Kidney (tissue), 14 donors: Measurements from ENCODE around the gene MAML2. TPM values are rescaled to one million over a fixed set of nuclear protein-coding genes. Genes with fewer than 3 reads are reported as not detected.

Experiments used
- DNase-seq, 5 donors: peaks; one replicate each; pipeline ENCODE4 v3.0.0-alpha.2; 2013 to 2020
- FAIRE-seq: peaks from 2 replicates; lab custom pipeline; 2012; peaks lifted over from hg19 to GRCh38; lab: Jason Lieb, UNC
- H3K27ac ChIP-seq, 2 donors: one replicate each; pipeline ENCODE4 v1.7.0; 2013; ENCODE audit warnings: low read depth in 2 of 2, low read length in 2 of 2, inconsistent platforms in 1 of 2
- H3K27me3 ChIP-seq: one replicate; pipeline ENCODE4 v1.7.1; 2013; ENCODE audit warnings: low read length, inconsistent platforms; ENCODE audit not compliant: control insufficient read depth, insufficient read depth
- H3K36me3 ChIP-seq, 3 donors: one replicate each; pipeline versions ENCODE4 v1.7.0 to v1.7.1; 2013; ENCODE audit warnings: low read length in 3 of 3, control low read depth in 1 of 3, inconsistent platforms in 1 of 3; ENCODE audit not compliant: insufficient read depth in 3 of 3, control insufficient read depth in 2 of 3
- H3K4me1 ChIP-seq, 3 donors: one replicate each; pipeline versions ENCODE4 v1.7.0 to v1.7.1; 2013; ENCODE audit warnings: low read length in 3 of 3, inconsistent platforms in 1 of 3, low read depth in 1 of 3; ENCODE audit not compliant: control insufficient read depth in 2 of 3, insufficient read depth in 2 of 3
- H3K4me3 ChIP-seq, 3 donors: one replicate each; pipeline versions ENCODE4 v1.7.0 to v1.8.1; 2013; ENCODE audit warnings: low read length in 3 of 3, control low read depth in 1 of 3, inconsistent platforms in 1 of 3
- H3K9ac ChIP-seq, 3 donors: one replicate each; pipeline versions ENCODE4 v1.7.0 to v1.7.1; 2013; ENCODE audit warnings: low read length in 3 of 3, control low read depth in 1 of 3, inconsistent platforms in 1 of 3
- H3K9me3 ChIP-seq, 3 donors: one replicate each; pipeline versions ENCODE4 v1.7.0 to v1.7.1; 2013; ENCODE audit warnings: low read length in 3 of 3, control low read depth in 1 of 3, inconsistent platforms in 1 of 3; ENCODE audit not compliant: control insufficient read depth in 2 of 3, insufficient read depth in 1 of 3
- intact Hi-C: fragments of 100-400 bp; cut with DNase I; formaldehyde crosslinking; loops from one replicate; pipeline ENCODE4 v1.11.1; 2022
- polyA plus RNA-seq: library from polyadenylated mRNA; stranded (reverse); fragments of 350-450 nt; fragmentation: Illumina TruSeq; extraction: RNeasy Lipid Tissue Mini Kit (QIAGEN cat#74804); gene quantifications from one replicate; pipeline ENCODE4 v1.2.3, GENCODE V29; 2014; ENCODE audit warnings: low read depth, low replicate concordance; ENCODE audit not compliant: insufficient read depth
- total RNA-seq: library from RNA; stranded (reverse); fragmentation: NEBNext Ultra II Directional; extraction: Animal tissue kit (Norgen Biotek cat#: 25700); gene quantifications from one replicate; pipeline ENCODE4 v1.2.1, GENCODE V29; 2021
- TF ChIP-seq, protein P1 (sequence below): IDR thresholded peaks from 3 replicates; pipeline ENCODE4 v1.5.1; 2012; ENCODE audit warnings: mild to moderate bottlenecking, moderate library complexity, borderline replicate concordance; ENCODE audit not compliant: insufficient read depth; ENCODE audit errors: extremely low read depth
- donor health status: control.
- donor health status: control.
- donor health status: control.
- donor health status: control.
- donor health status: control.
- donor health status: DM: yes; HTN: yes; CAD: no.
- donor health status: Normal renal cell carcinoma (clear cell type).

The MAML2 gene
- total and polyA plus RNA-seq, 2 donors from 2014 or later: 4.9 to 32.3 TPM

- Histone ChIP-seq H3K9ac (peak overlapping the region in 1 of 3 donors; percentile 16), H3K4me3 (peak overlapping the region in 2 of 3 donors; percentile 2), H3K36me3 (no peaks in the 10 kb centered on the region), H3K27me3 (no peaks in the 10 kb centered on the region), H3K4me1 (peaks cover 0 to 4% (median 3%) of the 10 kb centered on the region in 3 donors), H3K27ac (peak overlapping the region; percentile 5 to 20), H3K9me3 (peaks cover 0 to 1% (median 0%) of the 10 kb centered on the region in 3 donors)
- DNase-seq (no peak), FAIRE-seq (no peak)
- intact Hi-C loops: no loop called here
- TF ChIP-seq, protein P1, sequence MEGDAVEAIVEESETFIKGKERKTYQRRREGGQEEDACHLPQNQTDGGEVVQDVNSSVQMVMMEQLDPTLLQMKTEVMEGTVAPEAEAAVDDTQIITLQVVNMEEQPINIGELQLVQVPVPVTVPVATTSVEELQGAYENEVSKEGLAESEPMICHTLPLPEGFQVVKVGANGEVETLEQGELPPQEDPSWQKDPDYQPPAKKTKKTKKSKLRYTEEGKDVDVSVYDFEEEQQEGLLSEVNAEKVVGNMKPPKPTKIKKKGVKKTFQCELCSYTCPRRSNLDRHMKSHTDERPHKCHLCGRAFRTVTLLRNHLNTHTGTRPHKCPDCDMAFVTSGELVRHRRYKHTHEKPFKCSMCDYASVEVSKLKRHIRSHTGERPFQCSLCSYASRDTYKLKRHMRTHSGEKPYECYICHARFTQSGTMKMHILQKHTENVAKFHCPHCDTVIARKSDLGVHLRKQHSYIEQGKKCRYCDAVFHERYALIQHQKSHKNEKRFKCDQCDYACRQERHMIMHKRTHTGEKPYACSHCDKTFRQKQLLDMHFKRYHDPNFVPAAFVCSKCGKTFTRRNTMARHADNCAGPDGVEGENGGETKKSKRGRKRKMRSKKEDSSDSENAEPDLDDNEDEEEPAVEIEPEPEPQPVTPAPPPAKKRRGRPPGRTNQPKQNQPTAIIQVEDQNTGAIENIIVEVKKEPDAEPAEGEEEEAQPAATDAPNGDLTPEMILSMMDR: no peak
These were observed 343.1 kb downstream of the MAML2 start for GRCh38 chr11:95999711-96000406.

GRCh38 chr11:95996621-95997235 is 346.3 kb downstream of the MAML2 start:
- Histone ChIP-seq H3K36me3 (no peaks in the 10 kb centered on the region), H3K27ac (no peak overlapping the region), H3K27me3 (no peaks in the 10 kb centered on the region), H3K9ac (no peak overlapping the region), H3K4me1 (peaks cover 3 to 9% (median 5%) of the 10 kb centered on the region in 3 donors), H3K9me3 (no peaks in the 10 kb centered on the region), H3K4me3 (no peak overlapping the region)
- DNase-seq: no peak
- TF ChIP-seq, protein P1: no peak
- intact Hi-C loops: no loop called here
- FAIRE-seq: no peak

- H3K4me3 ChIP-seq: no peak overlapping the region
- no peak overlapping the region for H3K9ac ChIP-seq
- no peak overlapping the region for H3K27ac ChIP-seq
- TF ChIP-seq, protein P1: no peak
- H3K9me3 ChIP-seq: no peaks in the 10 kb centered on the region
- no peaks in the 10 kb centered on the region for H3K27me3 ChIP-seq
- intact Hi-C loops: no loop called here
- peak in 1 of 5 donors; percentile 17 for DNase-seq
- H3K4me1 ChIP-seq: peaks cover 5 to 9% (median 5%) of the 10 kb centered on the region in 3 donors
- no peak for FAIRE-seq
- peaks cover 0 to 6% (median 0%) of the 10 kb centered on the region in 3 donors for H3K36me3 ChIP-seq
These were observed 348.7 kb downstream of the MAML2 start for GRCh38 chr11:95994329-95994728.
